K562 (cell line): ENCODE measurements around the gene RABGAP1L.

ENCODE experiments used
- CREBBP ChIP-seq: IDR thresholded peaks from one replicate; pipeline ENCODE4 v1.6.1; 2012; ENCODE audit warnings: low read depth, mild to moderate bottlenecking, control low read depth, inconsistent platforms, low read length
- FOXP1 ChIP-seq: sonication (generic); formaldehyde crosslinking; IDR thresholded peaks from 2 replicates; pipeline ENCODE4 v1.8.0; 2022; ENCODE audit warnings: mild to moderate bottlenecking, missing genetic modification reagents
- KDM4B ChIP-seq, 2 experiments: fragments of 450-650 bp in 1 of 2; sonication (generic) in 1 of 2; IDR thresholded peaks; 2 replicates each; pipeline ENCODE4 v1.6.1; 2016 to 2017; ENCODE audit warnings: borderline replicate concordance in 2 of 2, antibody characterized with exemption in 1 of 2, low read depth in 1 of 2, mild to moderate bottlenecking in 1 of 2
- LEF1 ChIP-seq: fragments of 450-650 bp; IDR thresholded peaks from 2 replicates; pipeline ENCODE4 v1.6.1; 2016; ENCODE audit warnings: mild to moderate bottlenecking
- MTA3 ChIP-seq: fragments of 450-650 bp; formaldehyde crosslinking; IDR thresholded peaks from 2 replicates; pipeline ENCODE4 v1.6.1; 2017; ENCODE audit warnings: mild to moderate bottlenecking, borderline replicate concordance
- MYC ChIP-seq, 2 experiments: fragments of 250-450 bp in 1 of 2; sonication (Bioruptor Pico) in 1 of 2; IDR thresholded peaks; 2 replicates each; pipeline versions ENCODE4 v1.5.1 to v1.6.1; 2012 to 2021; ENCODE audit warnings: low read depth in 2 of 2, borderline replicate concordance in 1 of 2, improper control_type of control experiment in 1 of 2, low read length in 1 of 2, mild to moderate bottlenecking in 1 of 2, moderate library complexity in 1 of 2
- NR2C2 ChIP-seq, 2 experiments: fragments of 200-800 bp in 1 of 2; sonication (Bioruptor generic) in 1 of 2; sonication (generic) in 1 of 2; formaldehyde crosslinking in 1 of 2; IDR thresholded peaks; 2 replicates each; pipeline versions ENCODE4 v1.6.1 to v1.8.0; 2016 to 2022; ENCODE audit warnings: mild to moderate bottlenecking in 1 of 2, missing compliant biosample characterization in 1 of 2, missing genetic modification characterization in 1 of 2, missing genetic modification reagents in 1 of 2
- NRF1 ChIP-seq, 2 experiments: fragments of 450-650 bp; IDR thresholded peaks in 1 of 2; conservative IDR thresholded peaks in 1 of 2; 2 replicates each; pipeline ENCODE4 v1.6.1; 2014; ENCODE audit warnings: mild to moderate bottlenecking in 2 of 2
- ZNF274 ChIP-seq: IDR thresholded peaks from 2 replicates; pipeline ENCODE4 v1.6.1; 2011; ENCODE audit warnings: low read depth, mild to moderate bottlenecking, low read length, moderate library complexity, borderline replicate concordance
- ZNF384 ChIP-seq: IDR thresholded peaks from 2 replicates; pipeline ENCODE4 v1.6.1; 2012; ENCODE audit warnings: low read depth, low read length, improper control_type of control experiment
- TF ChIP-seq, protein P1 (sequence below), 3 experiments: IDR thresholded peaks in 2 of 3; conservative IDR thresholded peaks in 1 of 3; 2 replicates each; pipeline ENCODE4 v1.5.1; 2011 to 2012; ENCODE audit warnings: low read length in 3 of 3, mild to moderate bottlenecking in 3 of 3, control low read depth in 2 of 3, improper control_type of control experiment in 1 of 3, inconsistent platforms in 1 of 3, low read depth in 1 of 3, mixed read lengths in 1 of 3, moderate library complexity in 1 of 3; ENCODE audit not compliant: insufficient read depth in 2 of 3

DNA sequence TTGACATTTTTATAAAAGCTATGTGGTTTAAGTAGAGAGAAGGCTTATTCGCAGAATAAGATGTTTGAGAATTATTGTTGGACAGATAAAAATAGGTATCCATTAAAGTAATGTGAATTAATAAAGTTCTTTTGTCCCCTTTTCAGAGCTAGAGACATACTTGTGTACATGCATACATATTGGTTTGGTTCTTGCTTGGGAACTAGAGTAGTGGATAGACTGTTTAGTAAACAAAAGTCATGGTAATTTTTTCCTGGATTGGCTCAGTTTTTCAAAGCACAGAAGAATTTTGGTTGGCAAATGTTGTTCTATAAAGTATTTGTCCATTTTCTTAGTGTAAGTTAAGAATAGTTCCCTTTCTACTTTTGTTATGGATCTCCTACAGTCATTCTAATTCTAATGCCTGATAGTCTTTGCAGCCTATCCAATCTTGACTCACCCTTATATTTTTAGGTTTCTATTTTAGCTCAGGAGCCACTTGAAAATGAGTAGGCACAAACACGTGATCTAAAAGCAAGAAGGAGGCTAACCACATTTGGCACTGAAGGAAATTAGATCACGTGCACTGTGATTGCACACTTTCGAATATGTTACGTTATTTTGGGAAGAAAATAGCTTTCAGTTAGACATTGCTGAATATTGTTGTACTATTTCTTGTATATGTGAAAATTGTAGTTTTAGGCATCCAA, 47.0 kb downstream of the RABGAP1L start:
- TF ChIP-seq NR2C2 (CRISPR knock-in tag; IDR thresholded peaks at IDR 0.05) = no peak
- no peak for TF ChIP-seq NR2C2 (tag; IDR thresholded peaks at IDR 0.05)
- no peak for TF ChIP-seq MTA3
- TF ChIP-seq, protein P1, sequence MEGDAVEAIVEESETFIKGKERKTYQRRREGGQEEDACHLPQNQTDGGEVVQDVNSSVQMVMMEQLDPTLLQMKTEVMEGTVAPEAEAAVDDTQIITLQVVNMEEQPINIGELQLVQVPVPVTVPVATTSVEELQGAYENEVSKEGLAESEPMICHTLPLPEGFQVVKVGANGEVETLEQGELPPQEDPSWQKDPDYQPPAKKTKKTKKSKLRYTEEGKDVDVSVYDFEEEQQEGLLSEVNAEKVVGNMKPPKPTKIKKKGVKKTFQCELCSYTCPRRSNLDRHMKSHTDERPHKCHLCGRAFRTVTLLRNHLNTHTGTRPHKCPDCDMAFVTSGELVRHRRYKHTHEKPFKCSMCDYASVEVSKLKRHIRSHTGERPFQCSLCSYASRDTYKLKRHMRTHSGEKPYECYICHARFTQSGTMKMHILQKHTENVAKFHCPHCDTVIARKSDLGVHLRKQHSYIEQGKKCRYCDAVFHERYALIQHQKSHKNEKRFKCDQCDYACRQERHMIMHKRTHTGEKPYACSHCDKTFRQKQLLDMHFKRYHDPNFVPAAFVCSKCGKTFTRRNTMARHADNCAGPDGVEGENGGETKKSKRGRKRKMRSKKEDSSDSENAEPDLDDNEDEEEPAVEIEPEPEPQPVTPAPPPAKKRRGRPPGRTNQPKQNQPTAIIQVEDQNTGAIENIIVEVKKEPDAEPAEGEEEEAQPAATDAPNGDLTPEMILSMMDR (IDR thresholded peaks at IDR 0.05 in 2 of 3, conservative IDR thresholded peaks at IDR 0.05 in 1 of 3; ENCODE audit: insufficient read depth in 2 of 3, low read depth in 1 of 3, low read length in 3 of 3) = no peak
- no peak for TF ChIP-seq FOXP1 (CRISPR knock-in tag)
- TF ChIP-seq MYC (IDR thresholded peaks at IDR 0.05; ENCODE audit: low read depth, low read length) = no peak
- no peak for TF ChIP-seq MYC (CRISPR knock-in tag; IDR thresholded peaks at IDR 0.05; ENCODE audit: borderline replicate concordance, low read depth)
- no peak for TF ChIP-seq ZNF384
- no peak for TF ChIP-seq ZNF274
- TF ChIP-seq LEF1 = no peak
- no peak for TF ChIP-seq NRF1 (conservative IDR thresholded peaks at IDR 0.05 in 1 of 2, IDR thresholded peaks at IDR 0.05 in 1 of 2)
- TF ChIP-seq CREBBP = no peak
- TF ChIP-seq KDM4B (IDR thresholded peaks at IDR 0.05; ENCODE audit: borderline replicate concordance in 2 of 2, low read depth in 1 of 2) = no peak
